Measurements from ENCODE around the gene C3orf22. TPM values are rescaled to one million over a fixed set of nuclear protein-coding genes. Genes with fewer than 3 reads are reported as not detected.

Gene C3orf22
- polyA plus RNA-seq, 2 donors, result not detected

DNA sequence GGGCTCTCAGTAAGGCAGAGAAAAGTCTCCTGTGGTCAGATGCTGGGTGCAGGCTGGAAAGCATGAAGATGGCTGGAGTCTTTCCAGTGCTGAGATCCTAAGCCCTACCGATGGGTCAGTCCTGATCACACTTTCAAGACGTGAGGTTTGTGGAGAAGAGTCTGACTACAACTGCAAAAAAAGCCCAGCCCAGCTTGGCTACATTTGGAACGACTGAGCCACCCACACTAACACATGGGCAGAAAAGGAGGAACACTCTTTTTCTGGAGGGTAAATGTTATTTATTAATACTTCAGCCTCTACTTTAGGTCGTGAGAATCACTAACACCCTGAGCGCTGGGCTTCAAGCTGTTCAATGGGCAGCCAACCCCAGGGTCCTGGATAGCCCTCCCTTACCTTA, 22.0 kb upstream of the C3orf22 start:
- H3K4me1 ChIP-seq (ENCODE audit: control insufficient read depth in 2 of 2, insufficient read depth in 2 of 2, low read length in 1 of 2), result no peaks in the 10 kb centered on the region
- H3K9me3 ChIP-seq (ENCODE audit: control insufficient read depth in 2 of 2, insufficient read depth in 1 of 2, low read depth in 1 of 2, low read length in 1 of 2), result peaks cover 0 to 4% of the 10 kb centered on the region in 2 donors
- H3K4me3 ChIP-seq (ENCODE audit: low read depth in 1 of 2, low read length in 2 of 2), result no peak overlapping the region
- H3K27ac ChIP-seq (ENCODE audit: low read depth in 2 of 2, low read length in 1 of 2), result no peak overlapping the region
- H3K27me3 ChIP-seq (ENCODE audit: control insufficient read depth in 1 of 2, insufficient read depth in 2 of 2, low read length in 2 of 2), result no peaks in the 10 kb centered on the region
- WGBS, 2 donors, result 84 to 87% methylated on average over 5 of the region's 5 CpGs
- no peaks in the 10 kb centered on the region for H3K36me3 ChIP-seq (ENCODE audit: control insufficient read depth in 2 of 2, insufficient read depth in 2 of 2, low read length in 1 of 2)

DNA sequence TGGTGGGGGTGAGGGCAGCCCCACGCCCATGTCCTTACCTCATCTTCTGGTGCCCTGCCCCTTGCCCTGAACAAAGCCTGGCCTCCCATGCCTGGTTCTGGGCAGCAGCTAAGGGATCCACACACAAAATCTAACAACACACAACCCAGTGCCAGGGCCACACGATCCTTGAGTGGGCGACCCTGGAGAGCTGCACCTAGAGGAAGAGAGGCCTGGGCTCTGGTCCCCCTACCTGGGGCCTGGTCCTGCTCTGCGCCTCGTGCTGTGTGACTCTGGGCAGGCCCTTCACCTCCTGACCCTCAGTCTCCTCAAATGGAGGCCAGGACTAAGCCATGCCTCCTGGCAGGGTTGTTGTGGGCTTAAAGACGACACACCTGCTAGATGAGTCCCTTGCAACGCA, 20.0 kb upstream of the C3orf22 start:
- 93 to 95% methylated on average over 7 of the region's 7 CpGs for WGBS, 2 donors
- H3K4me3 ChIP-seq (ENCODE audit: low read depth in 1 of 2, low read length in 2 of 2), result no peak overlapping the region
- H3K27me3 ChIP-seq (ENCODE audit: control insufficient read depth in 1 of 2, insufficient read depth in 2 of 2, low read length in 2 of 2), result no peaks in the 10 kb centered on the region
- H3K36me3 ChIP-seq (ENCODE audit: control insufficient read depth in 2 of 2, insufficient read depth in 2 of 2, low read length in 1 of 2), result no peaks in the 10 kb centered on the region
- H3K9me3 ChIP-seq (ENCODE audit: control insufficient read depth in 2 of 2, insufficient read depth in 1 of 2, low read depth in 1 of 2, low read length in 1 of 2), result peaks cover 0 to 4% of the 10 kb centered on the region in 2 donors
- no peaks in the 10 kb centered on the region for H3K4me1 ChIP-seq (ENCODE audit: control insufficient read depth in 2 of 2, insufficient read depth in 2 of 2, low read length in 1 of 2)
- H3K27ac ChIP-seq (ENCODE audit: low read depth in 2 of 2, low read length in 1 of 2), result no peak overlapping the region

DNA sequence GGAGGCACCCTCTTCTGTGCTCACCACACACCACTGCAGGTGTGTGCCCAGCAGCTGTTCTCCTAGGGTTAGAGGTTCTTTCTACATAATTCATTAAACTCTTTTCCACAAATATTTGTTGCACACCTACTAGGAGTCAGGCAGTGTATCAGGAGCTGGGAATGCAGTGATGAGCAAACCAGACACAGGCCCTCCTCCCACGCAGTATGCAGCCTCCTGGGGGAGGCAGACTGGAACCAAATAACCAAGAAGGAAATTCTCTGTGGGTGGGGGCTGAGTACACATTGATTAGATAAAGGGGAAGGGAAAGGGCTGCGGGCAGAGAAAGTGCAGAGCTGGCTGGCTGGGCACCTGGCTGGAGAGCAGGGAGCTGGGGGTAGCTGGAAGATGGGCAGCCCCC, 18.5 kb upstream of the C3orf22 start:
- Histone ChIP-seq H3K27ac (ENCODE audit: low read depth in 2 of 2, low read length in 1 of 2) (no peak overlapping the region), H3K4me3 (ENCODE audit: low read depth in 1 of 2, low read length in 2 of 2) (no peak overlapping the region), H3K27me3 (ENCODE audit: control insufficient read depth in 1 of 2, insufficient read depth in 2 of 2, low read length in 2 of 2) (no peaks in the 10 kb centered on the region), H3K36me3 (ENCODE audit: control insufficient read depth in 2 of 2, insufficient read depth in 2 of 2, low read length in 1 of 2) (no peaks in the 10 kb centered on the region), H3K9me3 (ENCODE audit: control insufficient read depth in 2 of 2, insufficient read depth in 1 of 2, low read depth in 1 of 2, low read length in 1 of 2) (peaks cover 0 to 4% of the 10 kb centered on the region in 2 donors), H3K4me1 (ENCODE audit: control insufficient read depth in 2 of 2, insufficient read depth in 2 of 2, low read length in 1 of 2) (no peaks in the 10 kb centered on the region)
- WGBS, 2 donors, result 72 to 82% methylated on average over 2 of the region's 2 CpGs

GRCh38 chr3:126573492-126574117, 14.9 kb upstream of the C3orf22 start:
- no peak overlapping the region for H3K27ac ChIP-seq (ENCODE audit: low read depth in 2 of 2, low read length in 1 of 2)
- no peaks in the 10 kb centered on the region for H3K36me3 ChIP-seq (ENCODE audit: control insufficient read depth in 2 of 2, insufficient read depth in 2 of 2, low read length in 1 of 2)
- 46 to 64% methylated on average over 15 of the region's 15 CpGs for WGBS, 2 donors
- no peaks in the 10 kb centered on the region for H3K4me1 ChIP-seq (ENCODE audit: control insufficient read depth in 2 of 2, insufficient read depth in 2 of 2, low read length in 1 of 2)
- peaks cover 0 to 4% of the 10 kb centered on the region in 2 donors for H3K9me3 ChIP-seq (ENCODE audit: control insufficient read depth in 2 of 2, insufficient read depth in 1 of 2, low read depth in 1 of 2, low read length in 1 of 2)
- no peaks in the 10 kb centered on the region for H3K27me3 ChIP-seq (ENCODE audit: control insufficient read depth in 1 of 2, insufficient read depth in 2 of 2, low read length in 2 of 2)
- H3K4me3 ChIP-seq (ENCODE audit: low read depth in 1 of 2, low read length in 2 of 2), result no peak overlapping the region

GRCh38 chr3:126571078-126571477, 12.3 kb upstream of the C3orf22 start:
- H3K4me3 ChIP-seq (ENCODE audit: low read depth in 1 of 2, low read length in 2 of 2), result no peak overlapping the region
- H3K9me3 ChIP-seq (ENCODE audit: control insufficient read depth in 2 of 2, insufficient read depth in 1 of 2, low read depth in 1 of 2, low read length in 1 of 2), result no peaks in the 10 kb centered on the region
- no peaks in the 10 kb centered on the region for H3K27me3 ChIP-seq (ENCODE audit: control insufficient read depth in 1 of 2, insufficient read depth in 2 of 2, low read length in 2 of 2)
- 85 to 90% methylated on average over 7 of the region's 7 CpGs for WGBS, 2 donors
- H3K27ac ChIP-seq (ENCODE audit: low read depth in 2 of 2, low read length in 1 of 2), result no peak overlapping the region
- no peaks in the 10 kb centered on the region for H3K36me3 ChIP-seq (ENCODE audit: control insufficient read depth in 2 of 2, insufficient read depth in 2 of 2, low read length in 1 of 2)
- H3K4me1 ChIP-seq (ENCODE audit: control insufficient read depth in 2 of 2, insufficient read depth in 2 of 2, low read length in 1 of 2), result no peaks in the 10 kb centered on the region

- no peaks in the 10 kb centered on the region for H3K9me3 ChIP-seq (ENCODE audit: control insufficient read depth in 2 of 2, insufficient read depth in 1 of 2, low read depth in 1 of 2, low read length in 1 of 2)
- no peak overlapping the region for H3K4me3 ChIP-seq (ENCODE audit: low read depth in 1 of 2, low read length in 2 of 2)
- no peak overlapping the region for H3K27ac ChIP-seq (ENCODE audit: low read depth in 2 of 2, low read length in 1 of 2)
- no peaks in the 10 kb centered on the region for H3K27me3 ChIP-seq (ENCODE audit: control insufficient read depth in 1 of 2, insufficient read depth in 2 of 2, low read length in 2 of 2)
- no peaks in the 10 kb centered on the region for H3K36me3 ChIP-seq (ENCODE audit: control insufficient read depth in 2 of 2, insufficient read depth in 2 of 2, low read length in 1 of 2)
- H3K4me1 ChIP-seq (ENCODE audit: control insufficient read depth in 2 of 2, insufficient read depth in 2 of 2, low read length in 1 of 2), result no peaks in the 10 kb centered on the region
- 79 to 85% methylated on average over 6 of the region's 6 CpGs for WGBS, 2 donors
Measured at GRCh38 chr3:126570103-126570541, 11.4 kb upstream of the C3orf22 start.

DNA sequence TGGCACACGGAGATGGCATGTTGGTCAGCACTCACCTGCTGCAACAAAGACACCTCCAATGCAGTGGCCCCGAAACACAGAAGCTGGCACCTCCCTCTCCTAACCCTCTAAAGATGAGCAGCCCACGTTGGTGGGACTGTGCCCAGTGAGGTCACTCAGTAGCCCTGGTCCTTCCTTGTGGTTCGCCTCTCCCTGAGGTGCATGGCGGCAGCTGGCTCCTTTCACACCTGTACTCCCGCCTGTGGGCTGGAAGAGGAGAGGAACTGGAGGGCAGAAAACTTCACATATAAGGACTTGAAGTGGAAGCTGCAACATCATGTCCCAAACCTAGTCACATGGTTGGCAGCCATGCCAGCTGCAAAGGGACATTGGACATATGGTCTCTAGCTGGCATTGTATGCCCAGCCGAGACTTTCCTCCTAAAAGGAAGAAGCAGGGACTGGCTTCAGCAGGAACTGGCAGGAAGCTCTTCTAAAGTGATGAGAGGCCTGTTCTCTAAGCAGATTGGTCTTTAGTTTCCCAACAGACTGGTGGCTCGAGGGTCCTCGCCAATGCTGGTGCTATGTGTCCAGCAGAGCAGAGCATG, 10.8 kb upstream of the C3orf22 start:
- Histone ChIP-seq H3K36me3 (ENCODE audit: control insufficient read depth in 2 of 2, insufficient read depth in 2 of 2, low read length in 1 of 2) (no peaks in the 10 kb centered on the region), H3K4me3 (ENCODE audit: low read depth in 1 of 2, low read length in 2 of 2) (no peak overlapping the region), H3K27ac (ENCODE audit: low read depth in 2 of 2, low read length in 1 of 2) (no peak overlapping the region), H3K9me3 (ENCODE audit: control insufficient read depth in 2 of 2, insufficient read depth in 1 of 2, low read depth in 1 of 2, low read length in 1 of 2) (no peaks in the 10 kb centered on the region), H3K4me1 (ENCODE audit: control insufficient read depth in 2 of 2, insufficient read depth in 2 of 2, low read length in 1 of 2) (no peaks in the 10 kb centered on the region), H3K27me3 (ENCODE audit: control insufficient read depth in 1 of 2, insufficient read depth in 2 of 2, low read length in 2 of 2) (no peaks in the 10 kb centered on the region)
- 84 to 87% methylated on average over 9 of the region's 9 CpGs for WGBS, 2 donors

DNA sequence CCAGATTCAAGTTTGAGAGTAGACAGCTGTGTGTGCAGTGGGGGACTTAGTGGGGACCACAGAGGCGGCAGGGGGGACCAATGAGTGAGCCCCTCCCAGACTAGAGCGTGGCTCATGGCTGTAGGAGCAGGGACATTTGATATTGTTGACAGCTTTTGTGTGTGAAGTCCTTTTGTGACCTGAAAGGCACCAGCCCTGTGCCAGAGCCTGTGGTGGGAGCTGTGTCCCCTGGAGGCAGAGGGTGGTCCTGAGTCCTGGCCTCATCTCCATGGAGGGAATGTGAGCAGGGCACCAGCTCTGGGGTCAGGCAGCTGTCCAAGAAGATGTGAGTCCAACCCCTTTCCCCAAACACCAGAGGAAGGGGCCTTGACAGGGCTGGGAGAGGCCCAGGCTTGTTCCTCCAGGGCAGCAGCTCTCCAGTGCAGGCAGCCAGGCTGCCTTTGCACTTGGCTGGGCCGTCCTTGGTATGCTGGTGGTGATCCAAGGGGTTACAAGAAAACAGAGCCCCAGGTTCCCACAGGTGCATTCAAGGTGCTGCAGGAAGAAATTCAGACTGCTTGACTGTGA, 10.1 kb upstream of the C3orf22 start:
- Histone ChIP-seq H3K9me3 (ENCODE audit: control insufficient read depth in 2 of 2, insufficient read depth in 1 of 2, low read depth in 1 of 2, low read length in 1 of 2) (no peaks in the 10 kb centered on the region), H3K27me3 (ENCODE audit: control insufficient read depth in 1 of 2, insufficient read depth in 2 of 2, low read length in 2 of 2) (no peaks in the 10 kb centered on the region), H3K4me3 (ENCODE audit: low read depth in 1 of 2, low read length in 2 of 2) (no peak overlapping the region), H3K27ac (ENCODE audit: low read depth in 2 of 2, low read length in 1 of 2) (no peak overlapping the region), H3K36me3 (ENCODE audit: control insufficient read depth in 2 of 2, insufficient read depth in 2 of 2, low read length in 1 of 2) (no peaks in the 10 kb centered on the region), H3K4me1 (ENCODE audit: control insufficient read depth in 2 of 2, insufficient read depth in 2 of 2, low read length in 1 of 2) (no peaks in the 10 kb centered on the region)
- 64 to 67% methylated on average over 3 of the region's 3 CpGs for WGBS, 2 donors

GRCh38 chr3:126567696-126568438, 9.1 kb upstream of the C3orf22 start:
- Histone ChIP-seq H3K27ac (ENCODE audit: low read depth in 2 of 2, low read length in 1 of 2) (no peak overlapping the region), H3K4me1 (ENCODE audit: control insufficient read depth in 2 of 2, insufficient read depth in 2 of 2, low read length in 1 of 2) (no peaks in the 10 kb centered on the region), H3K27me3 (ENCODE audit: control insufficient read depth in 1 of 2, insufficient read depth in 2 of 2, low read length in 2 of 2) (no peaks in the 10 kb centered on the region), H3K9me3 (ENCODE audit: control insufficient read depth in 2 of 2, insufficient read depth in 1 of 2, low read depth in 1 of 2, low read length in 1 of 2) (no peaks in the 10 kb centered on the region), H3K4me3 (ENCODE audit: low read depth in 1 of 2, low read length in 2 of 2) (no peak overlapping the region), H3K36me3 (ENCODE audit: control insufficient read depth in 2 of 2, insufficient read depth in 2 of 2, low read length in 1 of 2) (no peaks in the 10 kb centered on the region)
- WGBS, 2 donors, result 62 to 63% methylated on average over 10 of the region's 10 CpGs

All from esophagus (tissue), 2 donors.